Activated naive CD8-positive, alpha-beta T cell treated with anti-CD3 and anti-CD28 coated beads, Interleukin-2, amount 50 U/mL, for 24 hours (primary cell): ENCODE data around the gene TUBA4A.

Source experiments
- ATAC-seq: fragments of 150-1000 bp; cut with Tn5 transposase; one replicate; pipeline ENCODE4 v1.10.0; 2021
- DNase-seq: peaks from one replicate; pipeline ENCODE4 v3.0.0; 2021
- H3K27ac Mint-ChIP-seq: one replicate; pipeline ENCODE4 v1.8.0; 2021; ENCODE audit warnings: mild to moderate bottlenecking, mixed read lengths
- H3K27me3 Mint-ChIP-seq: one replicate; pipeline ENCODE4 v1.8.0; 2021; ENCODE audit warnings: mixed read lengths
- H3K36me3 Mint-ChIP-seq: one replicate; pipeline ENCODE4 v1.8.0; 2021; ENCODE audit warnings: low read depth, mixed read lengths
- H3K4me1 Mint-ChIP-seq: one replicate; pipeline ENCODE4 v1.8.0; 2021; ENCODE audit warnings: mixed read lengths
- H3K4me3 Mint-ChIP-seq: one replicate; pipeline ENCODE4 v1.8.0; 2021; ENCODE audit warnings: mild to moderate bottlenecking, moderate library complexity, mixed read lengths
- H3K9me3 Mint-ChIP-seq: one replicate; pipeline ENCODE4 v1.8.0; 2021; ENCODE audit warnings: mixed read lengths

Gene TUBA4A

DNA sequence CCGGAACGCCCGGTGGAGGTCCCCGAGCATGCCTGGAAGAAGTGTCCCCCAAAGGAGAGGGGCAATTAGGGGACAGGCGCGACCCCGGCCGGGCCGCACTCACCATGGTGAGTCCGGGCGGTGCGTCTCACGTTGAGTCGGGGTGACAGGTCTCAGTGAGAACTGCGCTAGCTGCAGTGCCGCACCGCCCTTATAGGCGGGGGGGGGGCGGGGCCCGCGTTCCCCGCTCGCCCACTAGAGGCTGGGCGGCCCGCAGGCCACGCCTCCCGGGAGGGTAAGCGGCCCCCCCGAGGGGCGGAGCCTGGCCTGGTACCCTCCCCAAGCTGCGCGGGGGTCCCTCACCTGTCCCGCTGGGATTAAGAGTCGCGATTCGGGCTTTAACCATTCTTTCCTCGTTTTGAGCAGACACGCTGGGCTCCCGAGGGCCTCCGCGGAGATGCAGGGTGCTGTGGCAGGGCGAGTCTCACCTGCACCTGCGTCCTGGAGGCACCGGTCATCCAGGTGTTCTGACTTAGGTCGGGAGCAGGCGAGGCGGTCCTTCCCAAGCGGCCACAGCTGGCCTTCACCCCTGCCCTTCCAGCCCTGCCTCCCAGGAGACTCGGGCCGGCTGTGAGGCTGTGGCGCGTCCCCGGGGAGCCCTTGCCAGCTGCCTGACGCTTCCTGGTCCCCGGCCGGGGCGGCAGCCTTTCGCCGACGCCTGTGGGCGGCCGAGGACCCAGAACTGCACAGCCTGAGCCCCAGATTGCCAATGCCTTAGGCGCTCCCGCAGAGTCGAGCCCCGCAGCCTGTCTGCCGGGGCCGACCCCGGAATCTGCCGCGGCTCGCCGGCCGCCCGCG is at the start of gene TUBA4A:
TUBA4A (minus strand) TSS at position 166 of the 837 bp plus-strand sequence; CDS start at position 106, 60 bp downstream.
- H3K4me3 Mint-ChIP-seq = peak within 1 kb of the TSS; percentile 87
- H3K36me3 Mint-ChIP-seq = peaks cover 42% of the 10 kb centered on the region
- peak within 1 kb of the TSS; percentile 98 for H3K27ac Mint-ChIP-seq
- H3K4me1 Mint-ChIP-seq = peaks cover 56% of the 10 kb centered on the region
- H3K27me3 Mint-ChIP-seq = no peaks in the 10 kb centered on the region
- no peaks in the 10 kb centered on the region for H3K9me3 Mint-ChIP-seq
- DNase-seq = peak; percentile 89
- ATAC-seq = peak; percentile 56

DNA sequence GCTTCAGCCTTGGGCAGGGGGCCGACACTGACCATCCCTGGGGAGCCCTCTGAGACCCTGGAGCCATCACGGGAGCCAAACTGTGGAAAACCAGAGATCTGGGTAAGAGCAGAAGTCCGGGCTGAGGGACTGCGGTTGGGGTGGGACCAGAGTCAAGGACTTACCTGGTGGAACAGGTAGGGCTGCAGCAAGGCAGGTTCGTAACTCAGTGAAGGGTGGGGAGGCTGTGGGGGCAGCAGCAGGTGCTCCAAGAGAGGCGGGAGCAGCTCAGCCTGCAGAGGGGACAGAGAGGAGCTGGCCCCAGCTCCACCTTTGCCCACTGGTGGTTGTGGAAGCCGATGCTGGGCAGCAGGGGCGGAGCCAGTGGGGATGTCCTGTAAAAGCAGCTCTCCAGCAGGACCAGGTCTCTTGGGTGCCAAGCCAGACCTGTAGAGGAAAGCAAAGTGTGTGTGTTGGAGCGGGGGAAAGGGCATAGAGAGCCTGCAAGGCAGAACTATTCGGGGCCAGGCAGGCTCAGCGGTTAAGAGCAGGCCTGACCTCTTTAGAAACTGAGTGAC is 48.8 kb upstream of the TUBA4A start:
- DNase-seq (no peak), ATAC-seq (no peak)
- H3K27me3 Mint-ChIP-seq = peaks cover 21% of the 10 kb centered on the region
- no peak overlapping the region for H3K27ac Mint-ChIP-seq
- H3K4me1 Mint-ChIP-seq = peaks cover 7% of the 10 kb centered on the region
- H3K36me3 Mint-ChIP-seq = no peaks in the 10 kb centered on the region
- H3K9me3 Mint-ChIP-seq = no peaks in the 10 kb centered on the region
- H3K4me3 Mint-ChIP-seq = no peak overlapping the region

DNA sequence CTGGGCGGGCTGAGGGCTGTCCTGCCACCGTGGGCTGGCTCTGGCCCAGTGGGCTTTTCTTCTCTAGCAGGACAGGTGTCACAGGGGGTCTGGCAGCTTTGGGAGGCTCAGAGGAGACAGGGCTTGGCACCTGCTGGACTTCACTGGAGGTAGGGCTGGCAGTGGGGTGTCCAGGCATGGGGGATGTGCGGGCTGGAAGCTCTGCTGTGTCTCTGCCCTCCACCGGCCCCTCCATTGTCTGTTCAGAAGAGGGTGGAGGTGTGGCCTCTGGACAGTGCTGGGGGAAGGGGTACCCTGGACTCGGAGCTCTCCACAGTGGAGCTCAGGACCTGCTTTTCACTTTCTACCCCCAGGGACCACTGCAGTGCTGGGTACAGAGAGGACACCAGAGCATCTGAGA is 46.3 kb upstream of the TUBA4A start:
- H3K4me1 Mint-ChIP-seq = peaks cover 15% of the 10 kb centered on the region
- peaks cover 21% of the 10 kb centered on the region for H3K27me3 Mint-ChIP-seq
- no peaks in the 10 kb centered on the region for H3K9me3 Mint-ChIP-seq
- no peaks in the 10 kb centered on the region for H3K36me3 Mint-ChIP-seq
- ATAC-seq (no peak), DNase-seq (no peak)
- H3K4me3 Mint-ChIP-seq = no peak overlapping the region
- H3K27ac Mint-ChIP-seq = no peak overlapping the region

DNA sequence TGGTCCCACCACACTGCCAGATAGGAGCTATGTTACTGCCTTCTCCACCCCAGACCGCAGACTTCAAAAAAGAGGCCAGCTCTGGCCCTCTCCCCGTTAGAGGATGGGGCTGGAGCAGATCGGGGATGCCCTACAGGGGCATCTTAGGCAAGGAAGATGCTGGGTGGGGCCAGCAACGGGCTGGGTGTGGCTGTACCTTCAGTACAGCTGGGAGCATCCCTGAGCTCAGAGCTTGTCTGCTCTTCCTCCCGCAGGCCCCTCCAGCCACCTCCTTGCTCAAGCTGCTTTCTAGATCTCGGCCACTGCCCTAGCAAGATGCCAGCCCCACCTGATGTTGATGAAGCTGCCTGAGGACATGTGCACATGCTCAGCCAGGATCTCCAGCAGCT is 45.6 kb upstream of the TUBA4A start:
- H3K9me3 Mint-ChIP-seq = no peaks in the 10 kb centered on the region
- H3K36me3 Mint-ChIP-seq = no peaks in the 10 kb centered on the region
- no peak overlapping the region for H3K27ac Mint-ChIP-seq
- no peak for DNase-seq
- no peak for ATAC-seq
- peaks cover 16% of the 10 kb centered on the region for H3K27me3 Mint-ChIP-seq
- peak overlapping the region; percentile 43 for H3K4me3 Mint-ChIP-seq
- peaks cover 17% of the 10 kb centered on the region for H3K4me1 Mint-ChIP-seq

- Mint-ChIP-seq H3K4me3 (peak overlapping the region; percentile 43), H3K36me3 (no peaks in the 10 kb centered on the region)
Measured at GRCh38 chr2:219298759-219299371, 45.1 kb upstream of the TUBA4A start.

GRCh38 chr2:219297766-219298456 is 44.2 kb upstream of the TUBA4A start:
- Mint-ChIP-seq H3K4me3 (no peak overlapping the region), H3K36me3 (no peaks in the 10 kb centered on the region), H3K27me3 (peaks cover 16% of the 10 kb centered on the region), H3K4me1 (peaks cover 23% of the 10 kb centered on the region), H3K27ac (no peak overlapping the region), H3K9me3 (no peaks in the 10 kb centered on the region)
- no peak for DNase-seq
- ATAC-seq = no peak

More at GRCh38 chr2:219298759-219299371, 45.1 kb upstream of the TUBA4A start:
- Mint-ChIP-seq H3K27me3 (peaks cover 16% of the 10 kb centered on the region), H3K4me1 (peaks cover 22% of the 10 kb centered on the region), H3K27ac (no peak overlapping the region), H3K9me3 (no peaks in the 10 kb centered on the region)
- ATAC-seq (peak; percentile 67), DNase-seq (peak; percentile 96)

DNA sequence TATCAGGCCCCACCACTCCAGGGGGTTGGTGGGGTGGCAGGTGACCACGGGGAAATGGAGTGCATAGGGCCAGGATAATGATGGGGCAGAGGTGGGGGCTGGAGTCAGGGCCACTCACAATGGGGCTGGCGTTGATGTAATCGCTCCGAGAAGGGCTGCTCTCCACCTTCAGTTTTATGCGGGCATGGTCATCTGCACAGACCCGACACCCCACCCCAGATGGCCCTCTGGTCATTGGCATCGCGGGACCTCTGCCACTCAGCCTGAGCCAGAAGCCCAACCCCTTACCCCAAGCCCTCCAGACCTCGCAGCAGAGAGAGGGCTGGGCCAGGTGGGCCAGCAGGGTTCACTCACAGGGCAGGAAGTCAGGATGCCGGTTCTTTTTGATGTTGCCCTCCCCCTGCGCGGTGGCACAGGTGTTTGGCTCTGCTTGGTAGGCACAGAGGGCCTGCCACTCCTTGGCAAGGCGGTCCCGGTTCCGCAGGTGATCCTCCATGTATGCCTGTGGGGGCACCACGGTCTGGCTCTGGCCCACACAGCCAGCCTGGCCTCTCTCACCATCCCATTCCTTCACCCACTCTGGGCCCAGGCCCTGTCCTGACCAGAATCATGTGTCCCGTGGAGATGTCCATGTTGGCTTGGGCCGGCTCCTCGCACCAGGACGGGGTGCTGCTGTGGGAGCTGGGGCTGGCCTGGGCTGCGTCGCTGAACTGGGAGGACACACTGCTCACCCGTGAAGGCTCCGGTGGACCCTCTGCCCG is 43.1 kb upstream of the TUBA4A start:
- H3K4me1 Mint-ChIP-seq = peaks cover 23% of the 10 kb centered on the region
- no peak for ATAC-seq

DNA sequence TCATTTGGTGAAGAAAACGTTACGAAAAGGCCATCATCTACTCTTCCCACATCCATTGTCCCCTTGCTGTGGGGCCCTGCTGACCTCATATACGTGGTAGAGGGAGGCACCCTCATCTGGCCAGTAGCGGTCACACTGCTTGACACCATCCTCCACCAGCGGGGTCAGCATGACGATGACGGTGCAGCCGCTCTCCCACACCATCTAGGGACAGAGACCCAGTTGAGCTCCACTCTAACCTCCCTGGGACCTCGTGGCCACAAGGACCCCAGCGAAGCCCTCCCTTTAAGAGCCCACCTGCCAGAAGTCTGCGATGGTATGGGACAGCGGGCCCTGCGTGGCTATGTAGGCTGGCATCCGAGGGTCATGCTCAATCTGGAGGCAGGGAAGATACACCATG is 42.4 kb upstream of the TUBA4A start:
- H3K27ac Mint-ChIP-seq = peak overlapping the region; percentile 71

More for the DNA sequence above, 43.1 kb upstream of the TUBA4A start:
- Mint-ChIP-seq H3K27me3 (peaks cover 16% of the 10 kb centered on the region), H3K4me3 (no peak overlapping the region), H3K9me3 (no peaks in the 10 kb centered on the region), H3K36me3 (no peaks in the 10 kb centered on the region), H3K27ac (no peak overlapping the region)
- DNase-seq = no peak

DNA sequence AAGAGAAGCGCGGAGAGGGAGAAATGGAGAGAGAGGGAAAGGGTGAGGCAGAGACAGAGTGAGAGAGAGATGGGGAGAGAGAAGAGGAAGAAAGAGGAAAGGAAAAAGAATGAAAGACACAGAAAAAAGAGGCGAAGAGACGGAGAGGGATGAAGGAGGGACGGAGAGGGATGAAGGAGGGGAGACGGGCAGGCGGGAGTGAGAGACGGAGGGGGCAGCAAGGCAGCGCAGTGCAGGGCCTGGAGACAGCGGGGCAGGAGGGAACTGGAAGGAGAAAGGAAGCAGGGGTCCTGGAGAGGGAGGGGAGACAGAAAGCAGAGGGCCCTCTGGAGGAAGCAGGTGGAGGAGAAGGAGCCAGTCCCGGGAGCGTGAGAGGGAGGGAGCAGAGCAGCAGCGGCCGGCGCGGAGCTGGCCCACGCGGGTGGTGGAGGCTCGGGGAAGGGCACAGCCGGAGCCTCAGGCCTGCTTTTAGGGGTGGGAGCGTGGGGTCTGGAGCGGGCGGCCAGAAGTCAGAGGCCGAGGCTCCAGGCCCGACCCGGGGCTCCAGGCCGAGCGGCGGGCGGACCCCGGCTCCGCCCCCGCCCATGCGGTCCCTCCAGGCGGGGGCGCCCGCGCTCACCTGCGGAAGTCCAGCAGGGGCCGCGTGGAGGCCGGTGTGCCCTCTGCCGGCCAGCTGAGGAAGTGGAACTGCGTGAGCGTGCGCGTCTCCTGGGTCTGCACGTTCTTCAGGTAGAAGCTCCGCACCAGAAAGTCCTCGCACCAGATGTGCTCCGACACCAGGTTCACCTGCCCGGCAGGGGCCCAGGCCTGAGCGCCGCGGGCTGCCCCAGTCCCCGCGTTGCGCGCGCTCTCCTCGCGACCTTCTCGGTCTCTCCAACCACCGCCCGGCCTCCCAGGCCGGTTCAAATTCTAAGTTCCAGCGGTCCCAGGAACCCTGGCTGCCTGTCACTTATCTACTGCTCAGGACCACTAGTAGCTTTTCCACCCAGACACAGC is 40.9 kb upstream of the TUBA4A start:
- peaks cover 23% of the 10 kb centered on the region for H3K4me1 Mint-ChIP-seq
- H3K36me3 Mint-ChIP-seq = no peaks in the 10 kb centered on the region
- H3K27ac Mint-ChIP-seq = peak overlapping the region; percentile 71
- H3K4me3 Mint-ChIP-seq = peak overlapping the region; percentile 78
- peak; percentile 93 for DNase-seq
- no peaks in the 10 kb centered on the region for H3K9me3 Mint-ChIP-seq
- peak; percentile 79 for ATAC-seq
- peaks cover 6% of the 10 kb centered on the region for H3K27me3 Mint-ChIP-seq

More for the DNA sequence above, 42.4 kb upstream of the TUBA4A start:
- Mint-ChIP-seq H3K4me1 (peaks cover 23% of the 10 kb centered on the region), H3K27me3 (peaks cover 15% of the 10 kb centered on the region), H3K4me3 (no peak overlapping the region), H3K36me3 (no peaks in the 10 kb centered on the region), H3K9me3 (no peaks in the 10 kb centered on the region)
- no peak for ATAC-seq
- no peak for DNase-seq

DNA sequence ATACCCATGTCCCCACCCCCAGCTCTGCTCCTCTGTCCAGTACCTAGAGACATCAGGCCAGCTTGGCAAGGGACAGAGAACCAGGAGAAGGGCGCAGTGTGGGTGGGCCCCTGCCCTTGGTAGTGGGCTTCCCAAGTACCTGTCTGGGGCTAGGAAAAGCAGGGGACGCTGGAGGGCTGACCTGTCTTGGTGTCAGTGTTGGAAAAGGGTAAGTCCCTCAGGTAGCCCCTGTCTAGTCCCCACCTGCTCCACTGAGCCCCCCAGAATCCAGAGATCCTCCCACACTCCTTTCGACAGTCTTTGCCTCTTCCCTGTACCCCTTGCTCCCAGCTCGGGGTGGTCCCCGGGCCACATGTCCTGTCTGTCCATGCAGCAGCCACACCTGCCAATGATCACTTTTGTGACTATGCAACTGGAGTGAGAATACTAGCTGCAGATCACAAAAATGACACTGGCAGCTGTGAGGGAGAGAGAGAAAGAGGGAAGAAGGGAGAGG is 40.1 kb upstream of the TUBA4A start:
- Mint-ChIP-seq H3K27me3 (peaks cover 3% of the 10 kb centered on the region), H3K9me3 (no peaks in the 10 kb centered on the region), H3K4me3 (peak overlapping the region; percentile 78), H3K36me3 (no peaks in the 10 kb centered on the region), H3K27ac (peak overlapping the region; percentile 71), H3K4me1 (peaks cover 20% of the 10 kb centered on the region)
- ATAC-seq = no peak
- no peak for DNase-seq

DNA sequence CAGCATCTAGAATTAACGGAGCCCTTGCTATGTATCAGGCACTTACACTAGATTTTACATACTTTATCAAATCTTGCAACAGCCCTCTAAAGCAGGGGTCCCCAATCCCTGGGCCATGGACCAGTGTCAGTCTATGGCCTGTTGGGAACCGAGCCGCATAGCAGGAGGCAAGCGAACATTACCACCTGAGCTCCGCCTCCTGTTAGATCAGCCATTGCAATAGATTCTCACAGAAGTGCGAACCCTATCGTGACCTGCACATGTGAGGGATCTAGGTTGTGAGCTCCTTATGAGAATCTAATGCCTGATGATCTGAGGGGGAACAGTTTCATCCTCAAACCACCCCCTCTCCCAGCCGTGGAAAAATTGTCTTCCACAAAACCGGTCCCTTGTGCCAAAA is 38.9 kb upstream of the TUBA4A start:
- DNase-seq = no peak
- H3K27ac Mint-ChIP-seq = no peak overlapping the region
- H3K9me3 Mint-ChIP-seq = no peaks in the 10 kb centered on the region
- H3K36me3 Mint-ChIP-seq = no peaks in the 10 kb centered on the region
- no peak for ATAC-seq
- H3K4me1 Mint-ChIP-seq = peaks cover 16% of the 10 kb centered on the region
- H3K27me3 Mint-ChIP-seq = peaks cover 3% of the 10 kb centered on the region
- no peak overlapping the region for H3K4me3 Mint-ChIP-seq

DNA sequence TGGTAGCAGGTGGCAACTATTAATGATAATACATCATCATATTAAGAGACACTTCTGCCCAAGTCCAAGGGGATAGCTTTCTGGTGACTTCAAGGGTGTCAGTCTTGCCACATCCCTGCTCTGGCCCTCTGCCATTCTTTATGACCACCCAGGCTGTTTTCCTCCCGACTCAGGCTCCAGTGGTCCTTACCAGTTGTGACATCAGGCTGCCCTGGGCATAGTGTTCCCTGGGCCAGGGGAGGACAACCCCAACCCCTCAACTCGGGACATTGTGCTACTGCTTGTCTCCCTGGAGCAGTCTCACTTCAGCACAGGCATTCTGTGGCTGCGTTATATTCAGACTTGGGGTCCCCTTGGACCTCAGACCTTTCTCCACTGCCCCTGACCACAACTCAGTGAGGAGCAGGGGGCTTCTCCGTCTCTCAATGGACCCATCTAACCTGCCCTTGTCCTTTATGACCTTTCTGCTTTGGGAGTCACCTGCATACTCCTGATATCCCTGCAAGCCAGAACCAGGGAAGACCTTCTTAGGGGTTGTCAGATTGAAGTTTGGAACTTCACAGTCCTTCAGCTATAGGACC is 38.3 kb upstream of the TUBA4A start:
- peaks cover 16% of the 10 kb centered on the region for H3K4me1 Mint-ChIP-seq
- H3K9me3 Mint-ChIP-seq = no peaks in the 10 kb centered on the region
- H3K27me3 Mint-ChIP-seq = peaks cover 3% of the 10 kb centered on the region
- ATAC-seq (no peak), DNase-seq (no peak)
- no peak overlapping the region for H3K27ac Mint-ChIP-seq
- no peak overlapping the region for H3K4me3 Mint-ChIP-seq
- no peaks in the 10 kb centered on the region for H3K36me3 Mint-ChIP-seq

GRCh38 chr2:219291394-219291793 is 37.7 kb upstream of the TUBA4A start:
- no peaks in the 10 kb centered on the region for H3K36me3 Mint-ChIP-seq
- H3K4me1 Mint-ChIP-seq = peaks cover 16% of the 10 kb centered on the region
- no peaks in the 10 kb centered on the region for H3K9me3 Mint-ChIP-seq
- peaks cover 3% of the 10 kb centered on the region for H3K27me3 Mint-ChIP-seq
- DNase-seq (no peak), ATAC-seq (no peak)
- no peak overlapping the region for H3K4me3 Mint-ChIP-seq
- no peak overlapping the region for H3K27ac Mint-ChIP-seq
